D721Med (cell line): ENCODE measurements around the gene OSTF1.

Experiments
- DNase-seq: peaks from one replicate; pipeline ENCODE4 v3.0.0; 2011; ENCODE audit warnings: low spot score; ENCODE audit not compliant: insufficient read length
- FAIRE-seq: peaks from 2 replicates; lab custom pipeline; 2011; peaks lifted over from hg19 to GRCh38; lab: Jason Lieb, UNC
- TF ChIP-seq, protein P1 (sequence below): IDR thresholded peaks from 2 replicates; pipeline ENCODE4 v1.5.1; 2012; ENCODE audit warnings: mild to moderate bottlenecking, control low read depth; ENCODE audit not compliant: insufficient read depth; ENCODE audit errors: missing control alignments

OSTF1 gene

DNA sequence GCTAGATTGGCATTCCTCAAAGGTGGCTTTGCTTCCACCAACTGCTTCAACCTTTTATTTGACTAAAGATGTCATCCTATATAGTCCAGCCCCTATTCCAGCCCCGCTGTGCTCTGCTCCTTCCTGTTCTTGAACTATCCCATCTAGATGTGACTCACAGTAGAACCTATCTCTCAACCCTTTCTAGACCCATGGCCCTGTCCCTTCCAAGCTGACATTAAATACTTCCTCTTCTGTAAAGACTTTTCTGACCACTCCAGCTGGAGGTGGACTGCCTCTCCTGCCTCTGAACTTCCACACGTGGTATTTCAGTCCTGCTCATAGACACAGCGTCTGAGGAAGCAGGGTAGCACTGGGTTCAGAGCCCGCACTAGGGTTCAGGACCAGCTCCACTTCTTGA lies 32.4 kb downstream of the OSTF1 start:
- DNase-seq (no peak), FAIRE-seq (no peak)
- TF ChIP-seq, protein P1, sequence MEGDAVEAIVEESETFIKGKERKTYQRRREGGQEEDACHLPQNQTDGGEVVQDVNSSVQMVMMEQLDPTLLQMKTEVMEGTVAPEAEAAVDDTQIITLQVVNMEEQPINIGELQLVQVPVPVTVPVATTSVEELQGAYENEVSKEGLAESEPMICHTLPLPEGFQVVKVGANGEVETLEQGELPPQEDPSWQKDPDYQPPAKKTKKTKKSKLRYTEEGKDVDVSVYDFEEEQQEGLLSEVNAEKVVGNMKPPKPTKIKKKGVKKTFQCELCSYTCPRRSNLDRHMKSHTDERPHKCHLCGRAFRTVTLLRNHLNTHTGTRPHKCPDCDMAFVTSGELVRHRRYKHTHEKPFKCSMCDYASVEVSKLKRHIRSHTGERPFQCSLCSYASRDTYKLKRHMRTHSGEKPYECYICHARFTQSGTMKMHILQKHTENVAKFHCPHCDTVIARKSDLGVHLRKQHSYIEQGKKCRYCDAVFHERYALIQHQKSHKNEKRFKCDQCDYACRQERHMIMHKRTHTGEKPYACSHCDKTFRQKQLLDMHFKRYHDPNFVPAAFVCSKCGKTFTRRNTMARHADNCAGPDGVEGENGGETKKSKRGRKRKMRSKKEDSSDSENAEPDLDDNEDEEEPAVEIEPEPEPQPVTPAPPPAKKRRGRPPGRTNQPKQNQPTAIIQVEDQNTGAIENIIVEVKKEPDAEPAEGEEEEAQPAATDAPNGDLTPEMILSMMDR = no peak

DNA sequence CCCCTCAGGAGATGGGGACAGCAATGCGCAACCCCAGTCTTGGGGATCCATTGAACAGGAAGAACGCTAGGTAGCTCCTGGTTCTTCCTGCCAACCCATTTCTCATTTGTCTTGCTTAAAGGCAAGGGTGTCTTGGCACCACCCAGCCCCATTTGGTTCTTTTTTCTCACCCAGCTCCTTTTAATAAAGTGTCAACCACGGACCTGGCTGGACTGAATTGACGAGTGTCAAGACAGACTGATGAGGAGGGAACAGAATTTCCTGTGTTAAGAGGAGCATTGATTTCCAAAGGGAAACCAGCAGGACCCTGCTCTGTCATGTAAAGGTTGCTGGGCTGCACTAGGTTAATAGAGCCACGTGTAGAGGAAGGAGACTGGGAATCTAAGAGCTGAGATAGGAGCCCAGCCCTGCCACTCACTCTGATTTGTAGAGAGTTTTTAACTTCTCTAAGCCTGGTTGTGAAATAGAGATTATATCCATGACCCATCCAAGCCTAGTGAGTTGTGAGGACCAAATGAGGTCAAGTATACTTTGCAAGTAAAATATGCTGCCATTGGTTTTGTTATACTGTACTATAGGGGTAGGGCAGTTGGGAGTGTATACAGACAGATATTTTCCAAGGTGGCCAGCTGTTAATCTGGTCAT lies 33.7 kb downstream of the OSTF1 start:
- TF ChIP-seq, protein P1 = no peak
- no peak for DNase-seq
- no peak for FAIRE-seq

DNA sequence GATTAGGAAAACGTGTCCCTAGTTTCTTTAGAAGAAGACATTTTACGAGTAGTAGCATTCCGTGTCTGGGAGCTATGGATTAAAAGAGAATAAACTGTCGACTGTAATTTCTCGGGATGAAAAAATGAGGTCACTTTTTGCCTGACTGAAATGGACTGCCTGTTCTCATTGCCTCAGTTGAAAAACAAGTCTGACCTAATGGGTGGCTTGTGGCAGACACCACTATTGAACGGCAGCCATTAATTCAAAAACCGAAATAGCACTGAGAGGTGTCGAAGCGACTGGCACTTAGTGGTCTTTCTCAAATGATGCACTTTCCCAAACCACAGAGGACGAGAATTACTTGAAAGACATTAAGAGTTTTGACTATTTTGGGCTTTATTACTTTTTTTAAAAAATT lies 35.4 kb downstream of the OSTF1 start:
- TF ChIP-seq, protein P1 = no peak
- FAIRE-seq (no peak), DNase-seq (no peak)

DNA sequence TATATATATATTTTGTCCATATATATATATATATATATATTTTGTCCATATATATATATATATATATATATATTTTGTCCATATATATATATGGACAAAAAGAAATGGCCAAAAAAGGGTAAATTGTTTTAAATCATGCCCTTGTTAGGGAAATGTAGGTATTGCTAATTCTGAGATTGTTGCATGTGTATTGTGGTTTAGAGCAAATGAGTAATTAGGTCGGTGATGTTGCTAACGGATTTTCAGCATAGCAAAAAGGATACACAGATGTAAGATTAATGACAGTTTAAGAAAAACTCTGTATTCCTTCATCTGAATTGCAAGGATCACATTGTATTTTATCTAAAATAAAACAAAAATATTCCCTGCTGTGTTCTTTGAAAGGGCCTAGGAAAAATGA lies 40.2 kb downstream of the OSTF1 start:
- TF ChIP-seq, protein P1 = no peak
- no peak for FAIRE-seq
- DNase-seq = no peak

DNA sequence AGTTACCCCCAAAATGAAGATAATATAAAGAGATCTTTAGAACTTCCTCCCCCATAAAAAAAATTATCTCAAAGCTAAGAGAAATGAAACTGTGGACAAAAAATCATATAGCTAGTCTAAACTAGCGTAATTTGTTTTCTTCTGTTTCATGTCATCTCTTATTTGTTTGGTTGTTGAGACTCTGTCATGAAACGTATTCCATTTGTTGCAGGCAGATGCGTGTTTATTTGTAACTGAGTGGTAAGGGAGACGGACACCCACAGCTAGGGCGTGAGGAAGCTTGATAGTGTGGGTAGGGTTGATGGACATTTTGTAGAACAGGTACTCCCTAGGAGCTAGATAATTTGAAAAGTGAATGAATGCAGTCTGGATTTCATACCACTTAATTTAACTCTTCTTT lies 41.9 kb downstream of the OSTF1 start:
- FAIRE-seq = no peak
- TF ChIP-seq, protein P1 = no peak
- no peak for DNase-seq

DNA sequence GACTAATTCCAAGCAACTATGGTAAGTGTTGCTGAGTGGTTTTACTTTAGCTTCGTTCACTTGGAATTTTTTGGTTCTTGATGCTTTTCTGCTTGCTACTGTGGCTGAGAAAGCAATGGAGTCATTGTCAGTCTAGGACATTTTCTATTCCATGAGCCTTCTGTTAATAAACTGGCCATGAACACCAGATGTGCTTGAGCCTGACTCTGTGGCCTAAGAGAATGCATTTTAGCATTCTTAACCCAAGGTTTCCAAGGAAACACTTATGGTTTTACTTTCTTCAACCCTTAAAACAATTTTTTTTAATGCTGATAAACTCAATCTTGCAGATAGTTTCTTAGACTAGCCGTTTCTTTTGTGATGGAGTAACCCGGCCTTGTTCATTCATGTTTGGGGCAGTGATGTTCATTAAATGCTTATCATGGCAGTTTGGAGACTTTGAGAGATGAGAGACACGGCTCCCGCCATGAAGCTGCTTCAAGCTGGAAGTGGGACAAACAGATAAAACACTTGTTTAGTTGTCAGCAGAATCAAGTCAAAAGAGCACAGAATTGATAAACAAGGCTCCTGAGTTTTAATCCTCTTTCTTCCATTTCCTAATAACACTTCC lies 42.4 kb downstream of the OSTF1 start:
- DNase-seq (no peak), FAIRE-seq (no peak)
- TF ChIP-seq, protein P1 = no peak

DNA sequence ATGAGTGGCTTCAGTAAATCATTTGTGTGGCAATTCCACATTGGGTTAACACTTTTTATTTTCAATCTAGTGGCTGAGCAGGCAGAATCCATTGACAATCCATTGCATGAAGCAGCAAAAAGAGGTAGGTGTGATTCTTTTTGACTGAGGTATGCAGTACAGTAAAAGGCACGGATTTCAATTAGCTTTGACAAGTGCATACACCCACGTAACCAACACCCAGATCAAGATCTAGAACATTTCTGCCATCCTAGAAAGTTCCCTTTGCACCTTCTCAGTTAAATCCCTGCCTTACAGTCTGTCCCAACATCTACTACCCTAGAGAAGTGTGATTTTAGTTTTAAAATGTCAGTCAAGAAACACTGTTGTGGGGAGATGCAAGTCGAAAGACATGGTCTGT lies 43.4 kb downstream of the OSTF1 start:
- DNase-seq (no peak), FAIRE-seq (no peak)
- TF ChIP-seq, protein P1 = no peak
